Measurements from ENCODE around the gene SLC1A5. TPM values are rescaled to one million over a fixed set of nuclear protein-coding genes. Genes with fewer than 3 reads are reported as not detected.
A peak's percentile ranks its signal among the peaks of the same experiment; 100 is the strongest.

The SLC1A5 gene
- total RNA-seq, 1 donor from 2014 or later, result 304 TPM

DNA sequence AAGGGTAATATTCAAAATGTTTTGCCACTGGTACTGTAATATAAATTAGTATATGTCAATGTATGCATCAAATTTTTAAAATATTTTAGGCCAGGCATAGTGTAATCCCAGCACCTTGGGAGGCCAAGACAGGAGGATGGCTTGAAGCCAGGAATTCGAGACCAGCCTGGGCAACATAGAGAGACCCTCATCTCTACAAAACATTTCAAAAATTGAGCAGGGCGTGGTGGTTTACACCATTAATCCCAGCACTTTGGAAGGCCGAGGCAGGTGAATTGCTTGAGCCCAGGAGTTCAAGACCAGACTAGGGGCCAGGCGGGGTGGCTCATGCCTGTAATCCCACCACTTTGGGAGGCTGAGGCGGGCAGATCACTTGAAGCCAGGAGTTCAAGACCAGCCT lies 28.0 kb downstream of the SLC1A5 start:
- Mint-ChIP-seq H3K4me1 (ENCODE audit: low read depth) (peaks cover 20% of the 10 kb centered on the region), H3K27ac (ENCODE audit: unreplicated experiment) (peak overlapping the region; percentile 12), H3K9me3 (ENCODE audit: low read depth) (no peaks in the 10 kb centered on the region), H3K4me3 (ENCODE audit: unreplicated experiment) (no peak overlapping the region), H3K36me3 (ENCODE audit: low read depth) (no peaks in the 10 kb centered on the region), H3K27me3 (ENCODE audit: low read depth) (no peaks in the 10 kb centered on the region)
- TF ChIP-seq, protein P1, sequence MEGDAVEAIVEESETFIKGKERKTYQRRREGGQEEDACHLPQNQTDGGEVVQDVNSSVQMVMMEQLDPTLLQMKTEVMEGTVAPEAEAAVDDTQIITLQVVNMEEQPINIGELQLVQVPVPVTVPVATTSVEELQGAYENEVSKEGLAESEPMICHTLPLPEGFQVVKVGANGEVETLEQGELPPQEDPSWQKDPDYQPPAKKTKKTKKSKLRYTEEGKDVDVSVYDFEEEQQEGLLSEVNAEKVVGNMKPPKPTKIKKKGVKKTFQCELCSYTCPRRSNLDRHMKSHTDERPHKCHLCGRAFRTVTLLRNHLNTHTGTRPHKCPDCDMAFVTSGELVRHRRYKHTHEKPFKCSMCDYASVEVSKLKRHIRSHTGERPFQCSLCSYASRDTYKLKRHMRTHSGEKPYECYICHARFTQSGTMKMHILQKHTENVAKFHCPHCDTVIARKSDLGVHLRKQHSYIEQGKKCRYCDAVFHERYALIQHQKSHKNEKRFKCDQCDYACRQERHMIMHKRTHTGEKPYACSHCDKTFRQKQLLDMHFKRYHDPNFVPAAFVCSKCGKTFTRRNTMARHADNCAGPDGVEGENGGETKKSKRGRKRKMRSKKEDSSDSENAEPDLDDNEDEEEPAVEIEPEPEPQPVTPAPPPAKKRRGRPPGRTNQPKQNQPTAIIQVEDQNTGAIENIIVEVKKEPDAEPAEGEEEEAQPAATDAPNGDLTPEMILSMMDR (IDR thresholded peaks at IDR 0.05), result no peak
- DNase-seq (ENCODE audit: low spot score), result no peak

DNA sequence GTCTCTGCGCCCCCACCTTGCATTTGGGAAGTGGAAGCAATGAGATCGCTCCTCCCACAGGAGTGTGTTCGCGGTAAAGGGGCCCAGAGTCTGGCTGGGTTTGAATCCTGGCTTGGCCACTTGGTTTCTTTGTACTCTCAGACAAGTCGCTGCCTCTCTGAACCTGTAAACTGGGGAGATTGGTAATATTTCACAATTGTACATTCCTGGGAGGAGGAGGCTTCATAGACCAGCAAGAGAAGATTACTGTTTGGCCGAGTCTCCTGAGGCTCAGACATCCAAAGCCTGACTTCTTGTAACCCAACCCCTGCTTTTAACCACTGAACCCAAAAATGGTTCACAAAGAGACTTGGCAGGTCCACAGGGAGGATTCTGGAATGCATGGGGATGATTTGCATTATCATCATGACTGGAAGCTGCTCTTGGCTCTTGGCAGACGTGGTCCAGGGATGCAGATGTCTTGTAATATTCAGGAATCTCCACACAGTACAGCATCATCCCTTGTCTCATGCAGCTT lies 28.5 kb downstream of the SLC1A5 start:
- Mint-ChIP-seq H3K27me3 (ENCODE audit: low read depth) (no peaks in the 10 kb centered on the region), H3K27ac (ENCODE audit: unreplicated experiment) (peak overlapping the region; percentile 70), H3K9me3 (ENCODE audit: low read depth) (no peaks in the 10 kb centered on the region), H3K4me3 (ENCODE audit: unreplicated experiment) (no peak overlapping the region), H3K36me3 (ENCODE audit: low read depth) (no peaks in the 10 kb centered on the region), H3K4me1 (ENCODE audit: low read depth) (peaks cover 23% of the 10 kb centered on the region)
- DNase-seq (ENCODE audit: low spot score), result no peak
- TF ChIP-seq, protein P1 (IDR thresholded peaks at IDR 0.05), result no peak

DNA sequence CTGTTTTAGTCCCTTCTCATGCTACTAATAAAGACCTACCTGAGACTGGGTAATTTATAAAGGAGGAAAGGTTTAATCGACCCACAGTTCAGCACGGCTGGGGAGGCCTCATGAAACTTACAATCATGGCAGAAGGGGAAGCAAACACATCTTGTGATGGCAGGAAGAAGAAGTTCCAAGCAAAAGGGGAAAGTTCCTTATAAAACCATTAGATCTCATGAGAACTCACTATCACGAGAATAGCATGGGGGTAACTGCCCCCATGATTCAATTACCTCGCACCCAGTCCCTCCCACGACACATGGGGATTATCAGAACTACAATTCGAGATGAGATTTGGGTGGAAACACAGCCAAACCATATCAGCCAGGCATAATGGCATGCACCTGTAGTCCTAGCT lies 29.2 kb downstream of the SLC1A5 start:
- Mint-ChIP-seq H3K4me1 (ENCODE audit: low read depth) (peaks cover 24% of the 10 kb centered on the region), H3K36me3 (ENCODE audit: low read depth) (no peaks in the 10 kb centered on the region), H3K27ac (ENCODE audit: unreplicated experiment) (peak overlapping the region; percentile 70), H3K27me3 (ENCODE audit: low read depth) (no peaks in the 10 kb centered on the region), H3K4me3 (ENCODE audit: unreplicated experiment) (no peak overlapping the region), H3K9me3 (ENCODE audit: low read depth) (no peaks in the 10 kb centered on the region)
- no peak for DNase-seq (ENCODE audit: low spot score)
- TF ChIP-seq, protein P1 (IDR thresholded peaks at IDR 0.05), result no peak

DNA sequence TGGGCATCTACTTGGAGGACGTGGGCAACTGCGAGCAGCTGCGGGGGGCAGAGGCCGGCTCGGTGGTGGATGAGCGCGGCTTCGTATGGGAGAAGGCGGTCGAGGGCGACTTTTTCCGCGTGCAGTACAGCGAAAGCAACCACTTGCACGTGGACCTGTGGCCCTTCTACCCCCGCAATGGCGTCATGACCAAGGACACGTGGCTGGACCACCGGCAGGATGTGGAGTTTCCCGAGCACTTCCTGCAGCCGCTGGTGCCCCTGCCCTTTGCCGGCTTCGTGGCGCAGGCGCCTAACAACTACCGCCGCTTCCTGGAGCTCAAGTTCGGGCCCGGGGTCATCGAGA lies 31.9 kb downstream of the SLC1A5 start:
- TF ChIP-seq, protein P1 (IDR thresholded peaks at IDR 0.05), result no peak
- peaks cover 4% of the 10 kb centered on the region for H3K36me3 Mint-ChIP-seq (ENCODE audit: low read depth)
- H3K9me3 Mint-ChIP-seq (ENCODE audit: low read depth), result no peaks in the 10 kb centered on the region

DNA sequence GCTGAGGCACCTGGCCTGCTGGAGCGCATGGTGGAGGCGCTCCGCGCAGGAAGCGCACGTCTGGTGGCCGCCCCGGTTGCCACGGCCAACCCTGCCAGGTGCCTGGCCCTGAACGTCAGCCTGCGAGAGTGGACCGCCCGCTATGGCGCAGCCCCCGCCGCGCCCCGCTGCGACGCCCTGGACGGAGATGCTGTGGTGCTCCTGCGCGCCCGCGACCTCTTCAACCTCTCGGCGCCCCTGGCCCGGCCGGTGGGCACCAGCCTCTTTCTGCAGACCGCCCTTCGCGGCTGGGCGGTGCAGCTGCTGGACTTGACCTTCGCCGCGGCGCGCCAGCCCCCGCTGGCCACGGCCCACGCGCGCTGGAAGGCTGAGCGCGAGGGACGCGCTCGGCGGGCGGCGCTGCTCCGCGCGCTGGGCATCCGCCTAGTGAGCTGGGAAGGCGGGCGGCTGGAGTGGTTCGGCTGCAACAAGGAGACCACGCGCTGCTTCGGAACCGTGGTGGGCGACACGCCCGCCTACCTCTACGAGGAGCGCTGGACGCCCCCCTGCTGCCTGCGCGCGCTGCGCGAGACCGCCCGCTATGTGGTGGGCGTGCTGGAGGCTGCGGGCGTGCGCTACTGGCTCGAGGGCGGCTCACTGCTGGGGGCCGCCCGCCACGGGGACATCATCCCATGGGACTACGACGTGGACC lies 32.4 kb downstream of the SLC1A5 start:
- Mint-ChIP-seq H3K4me1 (ENCODE audit: low read depth) (peaks cover 19% of the 10 kb centered on the region), H3K27me3 (ENCODE audit: low read depth) (no peaks in the 10 kb centered on the region), H3K9me3 (ENCODE audit: low read depth) (no peaks in the 10 kb centered on the region), H3K36me3 (ENCODE audit: low read depth) (peaks cover 4% of the 10 kb centered on the region), H3K4me3 (ENCODE audit: unreplicated experiment) (no peak overlapping the region), H3K27ac (ENCODE audit: unreplicated experiment) (no peak overlapping the region)
- TF ChIP-seq, protein P1 (IDR thresholded peaks at IDR 0.05), result no peak
- no peak for DNase-seq (ENCODE audit: low spot score)

More for the DNA sequence above, 31.9 kb downstream of the SLC1A5 start:
- H3K27ac Mint-ChIP-seq (ENCODE audit: unreplicated experiment), result no peak overlapping the region
- no peak for DNase-seq (ENCODE audit: low spot score)
- H3K4me1 Mint-ChIP-seq (ENCODE audit: low read depth), result peaks cover 23% of the 10 kb centered on the region
- no peaks in the 10 kb centered on the region for H3K27me3 Mint-ChIP-seq (ENCODE audit: low read depth)
- no peak overlapping the region for H3K4me3 Mint-ChIP-seq (ENCODE audit: unreplicated experiment)

Data from chondrocyte (in vitro differentiated cells).